HUES48 (cell line): ENCODE results near the gene NOS3.
"Not testable (repeated sequence)": the region's sequence is repeated elsewhere in the genome, so short reads cannot be mapped to it uniquely, and the experiment has no call there.

Source experiments
- H3K27ac ChIP-seq: one replicate; pipeline ENCODE4 v1.7.0; 2013; ENCODE audit warnings: low read depth, low read length, inconsistent platforms
- H3K27me3 ChIP-seq: 2 replicates; pipeline ENCODE4 v1.6.1; 2013; ENCODE audit warnings: mild to moderate bottlenecking, low read length; ENCODE audit not compliant: control insufficient read depth, insufficient read depth
- H3K36me3 ChIP-seq: 2 replicates; pipeline ENCODE4 v1.6.1; 2013; ENCODE audit warnings: low read length; ENCODE audit not compliant: control insufficient read depth, insufficient read depth
- H3K4me1 ChIP-seq: 2 replicates; pipeline ENCODE4 v1.6.1; 2013; ENCODE audit warnings: mild to moderate bottlenecking, low read length; ENCODE audit not compliant: control insufficient read depth, insufficient read depth
- H3K4me3 ChIP-seq: 2 replicates; pipeline ENCODE4 v1.5.1; 2013; ENCODE audit warnings: mild to moderate bottlenecking, low read depth, low read length
- H3K9ac ChIP-seq: 2 replicates; pipeline ENCODE4 v1.6.1; 2013; ENCODE audit warnings: mild to moderate bottlenecking, low read depth, low read length, moderate library complexity
- H3K9me3 ChIP-seq: 2 replicates; pipeline ENCODE4 v1.6.1; 2013; ENCODE audit warnings: low read length; ENCODE audit not compliant: control insufficient read depth, insufficient read depth

The NOS3 gene

DNA sequence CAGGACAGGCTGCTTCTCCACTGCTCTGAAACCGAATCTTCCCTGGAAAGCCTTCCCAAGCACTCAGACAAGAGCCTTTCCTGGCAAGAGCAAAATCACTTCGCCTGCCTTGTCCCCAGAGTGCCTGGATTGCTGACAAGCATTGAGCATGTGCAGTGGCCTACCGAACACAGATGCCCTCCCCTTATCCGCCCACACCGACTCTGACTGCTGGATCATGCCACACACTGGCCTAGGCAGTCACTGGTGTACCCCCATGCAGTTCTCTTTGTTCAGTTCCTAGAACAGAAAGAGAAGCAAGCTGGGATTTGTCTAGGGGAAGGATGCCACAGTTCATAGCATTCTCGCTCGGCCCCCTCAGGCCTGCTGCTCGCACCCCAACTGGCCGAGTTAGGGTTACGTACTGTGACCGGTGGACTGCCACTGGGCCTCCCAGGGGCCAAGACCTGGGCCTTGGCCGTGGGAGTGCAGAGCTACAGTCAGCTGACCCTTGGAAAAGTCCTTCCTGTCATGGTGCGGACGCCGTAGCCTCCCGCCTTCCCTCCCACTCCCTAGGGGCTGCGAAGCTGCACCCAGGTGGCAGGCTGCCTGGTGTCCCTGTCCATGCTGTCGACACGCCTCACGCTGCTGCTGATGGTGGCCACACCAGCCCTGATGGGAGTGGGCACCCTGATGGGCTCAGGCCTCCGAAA lies 44.4 kb downstream of the NOS3 start:
- H3K9me3 ChIP-seq: no peaks in the 10 kb centered on the region
- H3K4me3 ChIP-seq: no peak overlapping the region
- H3K27ac ChIP-seq: no peak overlapping the region
- no peak overlapping the region for H3K9ac ChIP-seq
- H3K36me3 ChIP-seq: peaks cover 19% of the 10 kb centered on the region
- H3K27me3 ChIP-seq: no peaks in the 10 kb centered on the region
- H3K4me1 ChIP-seq: no peaks in the 10 kb centered on the region

- H3K36me3 ChIP-seq: peaks cover 19% of the 10 kb centered on the region
- no peaks in the 10 kb centered on the region for H3K4me1 ChIP-seq
- H3K9me3 ChIP-seq: no peaks in the 10 kb centered on the region
- H3K4me3 ChIP-seq: no peak overlapping the region
- no peak overlapping the region for H3K9ac ChIP-seq
- H3K27me3 ChIP-seq: no peaks in the 10 kb centered on the region
- no peak overlapping the region for H3K27ac ChIP-seq
These were observed 45.1 kb downstream of the NOS3 start for GRCh38 chr7:151035902-151036301.

GRCh38 chr7:151038951-151039849 lies 48.4 kb downstream of the NOS3 start:
- H3K27ac ChIP-seq: peak overlapping the region; percentile 57
- no peaks in the 10 kb centered on the region for H3K4me1 ChIP-seq
- no peak overlapping the region for H3K9ac ChIP-seq
- H3K4me3 ChIP-seq: no peak overlapping the region
- H3K27me3 ChIP-seq: no peaks in the 10 kb centered on the region
- H3K36me3 ChIP-seq: peaks cover 19% of the 10 kb centered on the region
- no peaks in the 10 kb centered on the region for H3K9me3 ChIP-seq

- no peak overlapping the region for H3K9ac ChIP-seq
- no peak overlapping the region for H3K4me3 ChIP-seq
- peak overlapping the region; percentile 10 for H3K27ac ChIP-seq
- no peaks in the 10 kb centered on the region for H3K27me3 ChIP-seq
- H3K9me3 ChIP-seq: no peaks in the 10 kb centered on the region
- no peaks in the 10 kb centered on the region for H3K4me1 ChIP-seq
- peaks cover 16% of the 10 kb centered on the region for H3K36me3 ChIP-seq
These were observed 49.2 kb downstream of the NOS3 start for GRCh38 chr7:151039850-151040548.

DNA sequence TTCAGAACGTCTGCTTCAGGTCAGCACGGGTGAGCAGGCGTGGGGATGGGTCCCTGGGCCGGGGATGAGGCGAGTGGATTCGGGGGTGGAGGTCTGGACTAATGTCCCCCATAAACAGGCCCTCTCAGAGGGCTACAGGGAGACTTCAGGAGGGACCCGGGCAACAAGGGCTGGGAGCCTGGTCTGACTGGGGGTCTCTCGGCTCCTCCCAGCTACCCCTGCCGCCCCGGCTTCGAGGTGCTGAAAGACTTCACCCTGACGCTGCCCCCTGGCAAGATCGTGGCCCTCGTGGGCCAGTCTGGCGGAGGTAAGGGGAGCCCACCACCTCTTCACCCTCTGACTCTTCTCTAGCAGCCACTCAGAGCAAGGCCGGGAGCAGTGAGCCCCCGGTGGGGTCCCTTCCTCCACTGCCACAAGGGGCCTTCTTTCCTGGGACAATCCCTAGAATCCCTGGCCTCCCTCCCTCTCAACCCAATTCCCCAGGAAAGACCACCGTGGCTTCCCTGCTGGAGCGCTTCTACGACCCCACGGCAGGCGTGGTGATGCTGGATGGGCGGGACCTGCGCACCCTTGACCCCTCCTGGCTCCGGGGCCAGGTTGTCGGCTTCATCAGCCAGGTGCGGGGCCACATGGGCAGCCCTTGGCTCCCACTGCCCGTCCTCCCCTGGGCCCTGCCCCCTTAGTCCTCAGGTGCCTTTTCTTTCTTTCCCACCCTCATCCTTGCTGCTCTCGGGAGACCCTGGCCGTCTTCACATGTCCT lies 50.0 kb downstream of the NOS3 start:
- H3K9me3 ChIP-seq: no peaks in the 10 kb centered on the region
- H3K4me1 ChIP-seq: no peaks in the 10 kb centered on the region
- H3K9ac ChIP-seq: no peak overlapping the region
- H3K27me3 ChIP-seq: no peaks in the 10 kb centered on the region
- no peak overlapping the region for H3K27ac ChIP-seq
- H3K36me3 ChIP-seq: peaks cover 11% of the 10 kb centered on the region; the same call in 1 of the 2 replicates
- no peak overlapping the region for H3K4me3 ChIP-seq

- H3K9me3 ChIP-seq, H3K4me1 ChIP-seq, H3K36me3 ChIP-seq, H3K27ac ChIP-seq, H3K27me3 ChIP-seq, H3K4me3 ChIP-seq, H3K9ac ChIP-seq: not testable (repeated sequence)
These were observed 52.6 kb downstream of the NOS3 start for GRCh38 chr7:151043449-151043848.

- no peak overlapping the region for H3K9ac ChIP-seq
- peaks cover 4% of the 10 kb centered on the region; the same call in 1 of the 2 replicates for H3K27me3 ChIP-seq
- no peaks in the 10 kb centered on the region for H3K36me3 ChIP-seq
- no peak overlapping the region for H3K4me3 ChIP-seq
- H3K27ac ChIP-seq: no peak overlapping the region
- H3K9me3 ChIP-seq: no peaks in the 10 kb centered on the region
- no peaks in the 10 kb centered on the region for H3K4me1 ChIP-seq
These were observed 53.1 kb downstream of the NOS3 start for GRCh38 chr7:151043959-151044358.

DNA sequence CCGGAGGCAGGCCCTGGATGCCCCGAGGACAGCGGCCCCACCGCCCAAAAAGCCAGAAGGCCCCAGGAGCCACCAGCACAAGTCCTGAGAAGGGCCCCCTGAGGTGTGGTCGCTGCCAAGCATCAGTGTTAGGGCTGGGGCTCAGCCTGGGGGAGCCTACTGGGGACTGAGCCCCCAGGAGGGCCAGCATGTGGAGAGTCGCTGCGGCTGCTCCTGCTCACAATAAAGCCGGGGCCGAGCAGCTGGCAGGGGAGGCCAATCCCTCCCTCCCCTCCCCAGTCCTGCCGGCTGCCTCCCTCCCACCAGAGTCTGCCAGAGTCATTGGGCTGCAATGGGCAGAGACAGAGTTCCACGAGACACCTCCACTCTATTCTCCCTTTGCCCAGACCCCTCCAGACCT lies 54.4 kb downstream of the NOS3 start:
- no peak overlapping the region for H3K4me3 ChIP-seq
- H3K27ac ChIP-seq: no peak overlapping the region
- peaks cover 17% of the 10 kb centered on the region for H3K27me3 ChIP-seq
- no peak overlapping the region for H3K9ac ChIP-seq
- H3K36me3 ChIP-seq: no peaks in the 10 kb centered on the region
- no peaks in the 10 kb centered on the region for H3K9me3 ChIP-seq
- H3K4me1 ChIP-seq: no peaks in the 10 kb centered on the region

DNA sequence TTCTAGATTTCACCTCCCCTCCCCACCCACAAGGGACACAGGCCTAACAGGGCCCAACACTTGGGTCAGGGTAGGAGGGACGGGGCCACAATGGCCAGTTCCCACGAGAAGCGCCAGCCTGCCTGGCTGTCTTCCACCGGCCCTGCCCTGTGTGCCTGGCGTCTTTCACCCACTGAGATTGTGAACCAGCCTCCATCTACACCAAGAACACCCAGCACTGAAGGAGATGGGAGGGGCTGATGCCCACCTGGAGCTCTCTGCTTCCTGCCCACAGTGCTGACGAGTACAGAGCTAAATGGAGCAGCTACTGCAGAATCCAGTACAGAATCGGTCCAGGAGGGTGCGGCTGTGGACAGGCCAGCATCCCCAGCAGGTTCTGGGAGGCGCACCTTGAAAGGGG lies 55.1 kb downstream of the NOS3 start:
- Histone ChIP-seq H3K27me3 (peaks cover 23% of the 10 kb centered on the region), H3K36me3 (no peaks in the 10 kb centered on the region), H3K4me1 (no peaks in the 10 kb centered on the region), H3K9ac (no peak overlapping the region), H3K9me3 (no peaks in the 10 kb centered on the region), H3K27ac (no peak overlapping the region), H3K4me3 (no peak overlapping the region)
